ENCODE data around the gene PKIB.
A peak's percentile ranks its signal among the peaks of the same experiment; 100 is the strongest.

Gene PKIB

GRCh38 chr6:122681705-122682104, 71.5 kb downstream of the PKIB start:
- TF ChIP-seq CTCF (conservative IDR thresholded peaks at IDR 0.05; ENCODE audit: control insufficient read depth, insufficient read depth, low read depth, low read length) = no peak
- H3K4me3 ChIP-seq (ENCODE audit: control insufficient read depth, low read depth, low read length) = no peak overlapping the region
- no peak for DNase-seq (ENCODE audit: low read depth)

GRCh38 chr6:122683989-122684651, 73.9 kb downstream of the PKIB start:
- TF ChIP-seq CTCF (conservative IDR thresholded peaks at IDR 0.05; ENCODE audit: control insufficient read depth, insufficient read depth, low read depth, low read length) = no peak
- DNase-seq (ENCODE audit: low read depth) = peak; percentile 7
- H3K4me3 ChIP-seq (ENCODE audit: control insufficient read depth, low read depth, low read length) = no peak overlapping the region

GRCh38 chr6:122692175-122692598, 82.0 kb downstream of the PKIB start:
- peak; percentile 62 for DNase-seq (ENCODE audit: low read depth)
- no peak for TF ChIP-seq CTCF (conservative IDR thresholded peaks at IDR 0.05; ENCODE audit: control insufficient read depth, insufficient read depth, low read depth, low read length)

GRCh38 chr6:122692807-122693580, 82.8 kb downstream of the PKIB start:
- DNase-seq (ENCODE audit: low read depth) = no peak
- H3K4me3 ChIP-seq (ENCODE audit: control insufficient read depth, low read depth, low read length) = no peak overlapping the region
- no peak for TF ChIP-seq CTCF (conservative IDR thresholded peaks at IDR 0.05; ENCODE audit: control insufficient read depth, insufficient read depth, low read depth, low read length)

More at GRCh38 chr6:122692175-122692598, 82.0 kb downstream of the PKIB start:
- H3K4me3 ChIP-seq (ENCODE audit: control insufficient read depth, low read depth, low read length) = no peak overlapping the region

GRCh38 chr6:122694075-122694474, 83.9 kb downstream of the PKIB start:
- no peak for DNase-seq (ENCODE audit: low read depth)
- no peak for TF ChIP-seq CTCF (conservative IDR thresholded peaks at IDR 0.05; ENCODE audit: control insufficient read depth, insufficient read depth, low read depth, low read length)
- no peak overlapping the region for H3K4me3 ChIP-seq (ENCODE audit: control insufficient read depth, low read depth, low read length)

GRCh38 chr6:122694602-122695001, 84.4 kb downstream of the PKIB start:
- no peak overlapping the region for H3K4me3 ChIP-seq (ENCODE audit: control insufficient read depth, low read depth, low read length)
- no peak for DNase-seq (ENCODE audit: low read depth)
- no peak for TF ChIP-seq CTCF (conservative IDR thresholded peaks at IDR 0.05; ENCODE audit: control insufficient read depth, insufficient read depth, low read depth, low read length)

All from fibroblast of mammary gland (primary cell).